GM21737 (cell line): Measurements from ENCODE around the gene SLC2A1.

Experiments used
- ATAC-seq: cut with Tn5 transposase; IDR thresholded peaks from one replicate; pipeline ENCODE4 v1.9.1; 2021; ENCODE audit warnings: mild to moderate bottlenecking, moderate library complexity; ENCODE audit not compliant: unreplicated experiment

SLC2A1 gene

DNA sequence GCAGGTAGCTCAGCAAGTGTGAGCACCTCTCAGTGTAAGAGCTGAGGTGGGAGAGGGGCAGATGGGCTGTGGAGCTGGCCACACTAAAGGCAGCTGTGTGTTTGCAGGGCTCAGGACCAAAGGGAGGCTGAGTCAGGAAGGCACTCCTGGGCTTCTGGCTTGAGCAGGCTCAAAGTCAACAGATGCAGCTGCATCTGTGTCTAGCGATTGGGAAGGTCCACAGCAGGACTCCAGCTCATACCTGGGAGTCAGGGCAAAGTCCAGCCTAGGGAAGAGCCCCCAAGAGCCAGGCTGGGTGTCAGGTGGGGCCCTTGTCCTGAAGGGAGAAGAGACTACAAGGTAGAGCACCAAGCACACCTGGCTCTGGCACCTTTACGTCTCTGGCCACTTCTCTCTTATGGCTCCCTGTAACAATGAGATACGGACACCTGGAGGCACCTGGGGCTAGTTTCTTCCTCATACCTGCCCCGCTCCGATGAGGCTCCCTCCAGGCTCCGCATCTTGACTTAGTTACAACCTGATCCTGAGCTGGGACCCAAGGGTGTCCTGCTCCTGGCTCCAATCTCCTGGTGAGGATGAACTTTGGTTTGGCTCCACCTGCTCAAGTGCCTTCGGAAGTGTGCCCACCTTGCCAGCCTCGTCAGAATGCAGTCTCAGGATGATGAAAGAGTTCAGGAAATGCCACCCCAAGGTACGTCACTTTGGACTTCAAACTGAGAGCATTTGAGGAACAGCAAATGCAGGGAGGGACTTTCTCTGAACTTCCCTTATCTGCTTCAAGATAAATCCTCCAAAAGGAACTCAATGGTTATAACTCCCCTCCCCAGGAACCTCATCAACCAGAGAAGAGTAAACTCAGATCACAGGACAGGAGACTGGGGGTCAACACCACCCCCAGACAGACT is 21.5 kb upstream of the SLC2A1 start:
- ATAC-seq: no peak

DNA sequence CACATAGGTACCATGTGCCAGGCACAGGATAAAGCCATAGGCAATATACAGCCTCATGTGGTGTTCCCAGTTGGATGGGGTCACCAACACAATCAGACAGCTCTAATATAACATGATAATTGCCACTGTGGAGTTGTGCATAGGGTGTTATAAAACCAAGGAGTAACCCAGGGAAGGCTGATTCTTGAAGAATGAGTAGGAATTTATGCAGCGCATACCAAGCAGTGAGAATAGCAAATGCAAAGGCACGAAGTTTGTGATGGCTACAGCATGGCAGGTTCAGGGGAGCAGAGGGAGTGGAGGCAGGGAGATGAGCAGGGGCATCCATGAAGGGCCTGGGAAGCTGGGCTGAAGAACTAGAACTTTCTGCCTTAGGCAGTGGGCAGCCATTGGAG is 20.4 kb upstream of the SLC2A1 start:
- ATAC-seq: no peak

DNA sequence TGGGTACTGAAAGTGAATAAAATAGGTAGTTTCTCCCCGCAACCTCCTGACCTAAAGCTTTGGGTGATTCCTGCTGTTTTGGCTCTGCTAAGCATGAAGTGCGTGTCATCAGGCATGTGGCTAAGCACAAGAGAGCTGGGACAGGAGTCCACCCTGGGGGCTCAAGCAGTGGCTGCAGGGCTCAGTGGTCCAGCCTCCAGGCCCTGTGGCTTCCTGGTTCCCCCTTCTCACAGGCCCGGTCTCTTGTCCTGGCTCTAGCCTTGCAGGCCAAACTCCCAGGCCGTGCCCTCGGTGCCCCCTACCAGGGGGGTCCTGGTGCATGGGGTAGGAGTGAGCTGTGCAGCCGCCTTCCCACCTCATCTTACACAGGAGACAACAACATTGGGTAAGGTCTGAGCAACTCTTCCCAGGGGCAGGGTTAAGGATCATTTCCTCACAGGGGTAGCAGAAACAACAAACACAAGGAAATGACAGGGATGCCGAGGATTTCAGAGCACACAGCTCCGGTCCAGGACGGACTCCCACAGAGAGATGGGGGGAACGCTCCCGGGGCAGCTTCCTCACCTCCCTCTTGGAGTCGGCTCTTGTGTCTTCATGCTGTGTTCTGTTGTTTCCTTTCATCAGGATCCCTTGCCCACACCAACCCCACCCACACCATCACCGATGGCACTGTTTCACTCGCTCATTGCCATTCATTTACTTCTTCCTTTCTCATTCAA is 19.8 kb upstream of the SLC2A1 start:
- ATAC-seq: no peak

DNA sequence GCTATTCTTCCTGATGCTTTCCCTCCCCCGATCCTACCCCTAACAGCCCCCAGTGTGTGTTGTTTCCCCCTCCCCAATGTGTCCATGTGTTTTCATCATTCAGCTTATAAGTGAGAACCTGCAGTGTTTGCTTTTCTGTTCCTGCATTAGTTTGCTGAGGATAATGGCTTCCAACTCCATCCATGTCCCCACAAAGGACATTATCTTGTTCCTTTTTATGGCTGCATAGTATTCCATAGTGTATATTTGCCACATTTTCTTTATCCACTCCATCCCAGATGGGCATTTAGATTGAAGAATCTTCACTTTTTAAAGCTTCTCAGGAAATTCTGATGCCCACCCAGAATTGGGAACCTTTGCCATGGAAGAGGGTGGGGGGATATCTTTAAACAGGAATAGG is 19.0 kb upstream of the SLC2A1 start:
- ATAC-seq: no peak

DNA sequence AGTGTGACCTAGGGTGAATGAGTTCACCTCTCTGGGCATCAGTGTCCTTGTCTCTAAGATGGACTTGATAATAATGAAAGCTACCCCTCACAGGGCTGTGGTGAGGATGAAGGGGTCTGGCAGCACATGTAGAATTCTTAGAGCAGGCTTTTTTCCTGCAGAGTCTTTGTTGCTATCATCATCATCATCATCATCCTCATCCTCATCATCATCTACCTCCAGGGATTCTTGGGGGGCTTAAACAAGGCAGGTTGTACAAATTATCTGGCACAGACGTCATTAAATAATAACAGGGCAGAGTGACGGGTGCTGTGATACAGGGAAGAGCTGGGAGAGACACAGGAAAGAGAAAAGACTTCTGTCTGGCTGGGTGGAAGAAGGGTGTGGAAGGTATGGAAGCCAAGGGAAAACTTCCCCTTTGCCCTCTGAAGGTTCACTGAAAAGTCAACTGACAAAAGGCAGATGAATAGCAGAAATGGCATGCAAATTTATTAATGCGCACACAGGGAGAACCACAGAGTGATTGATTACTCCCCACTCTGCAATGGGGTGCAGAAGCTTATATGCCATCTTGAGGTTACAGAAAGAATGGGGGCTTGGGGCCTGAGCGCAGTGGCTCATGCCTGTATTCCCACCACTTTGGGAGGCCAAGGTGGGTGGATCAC is 17.0 kb upstream of the SLC2A1 start:
- no peak for ATAC-seq

DNA sequence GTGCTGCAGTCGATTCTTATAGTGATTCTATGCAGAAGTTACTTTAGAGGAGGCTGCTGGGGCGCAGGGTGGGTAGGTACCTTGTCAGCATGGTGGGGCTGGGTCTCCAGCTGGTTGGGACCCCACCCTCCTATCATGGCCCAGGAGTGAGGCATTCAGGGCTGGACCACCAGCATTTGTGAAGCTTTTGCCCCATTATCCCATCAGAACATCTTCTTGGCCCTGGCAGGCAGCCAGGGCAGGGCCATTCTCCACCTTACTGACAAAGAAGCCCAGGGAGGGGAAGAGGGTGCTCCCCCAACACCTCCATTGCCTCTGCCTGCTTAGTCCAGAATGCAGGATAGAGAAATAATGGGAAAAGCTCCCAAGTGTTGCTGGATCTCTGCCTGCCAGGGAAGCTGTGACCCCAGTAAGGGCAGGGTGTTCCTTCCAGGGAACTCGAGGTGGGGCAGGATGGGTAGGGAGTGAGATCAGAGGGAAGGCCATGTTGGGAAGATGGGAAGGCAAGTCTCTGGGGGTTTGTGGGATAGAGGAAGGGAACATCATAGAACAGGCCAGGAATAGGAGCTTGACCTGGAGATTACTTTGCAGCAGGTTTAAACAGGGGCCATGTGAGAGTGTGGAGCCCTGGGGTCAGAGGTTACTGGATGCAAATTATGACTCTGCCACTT is 16.2 kb upstream of the SLC2A1 start:
- no peak for ATAC-seq

DNA sequence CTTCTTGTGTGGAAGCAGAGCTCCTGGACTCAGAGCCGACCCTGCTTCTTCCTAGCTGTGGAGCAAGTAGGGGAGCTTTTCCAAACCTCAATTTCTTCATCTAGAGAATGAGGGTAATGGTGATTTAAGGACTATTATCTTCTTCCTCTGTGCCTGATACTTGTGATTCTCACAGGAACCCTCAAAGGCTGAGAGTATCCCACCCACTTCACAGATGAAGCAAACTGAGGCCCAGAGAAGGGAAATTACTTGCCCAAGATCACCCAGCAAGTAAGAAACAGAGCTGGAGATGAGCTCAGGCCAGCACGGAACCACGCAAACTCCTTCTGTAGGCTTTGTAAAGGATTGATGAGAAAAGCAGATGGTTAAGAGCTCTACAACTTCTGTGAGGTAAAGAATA is 15.1 kb upstream of the SLC2A1 start:
- no peak for ATAC-seq

DNA sequence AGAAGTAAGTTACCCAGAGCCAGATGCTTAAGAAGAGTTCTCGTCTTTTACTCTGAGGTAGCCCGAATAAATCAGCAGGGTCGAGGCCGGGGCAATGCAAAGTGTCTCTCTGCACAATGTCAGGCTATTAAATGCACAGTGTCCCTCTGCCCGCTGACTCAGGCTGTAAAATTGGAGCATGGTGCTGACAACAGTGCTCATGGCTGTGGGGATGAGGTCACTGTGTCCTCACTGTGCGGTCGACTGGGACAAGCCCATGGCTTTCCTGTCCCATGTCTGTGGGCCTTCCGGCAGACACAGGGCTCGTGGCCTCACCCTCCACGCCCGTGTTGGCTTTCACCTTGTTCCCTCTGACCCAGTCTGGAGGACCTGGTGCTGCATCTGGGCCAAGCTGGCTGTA is 14.6 kb upstream of the SLC2A1 start:
- no peak for ATAC-seq

DNA sequence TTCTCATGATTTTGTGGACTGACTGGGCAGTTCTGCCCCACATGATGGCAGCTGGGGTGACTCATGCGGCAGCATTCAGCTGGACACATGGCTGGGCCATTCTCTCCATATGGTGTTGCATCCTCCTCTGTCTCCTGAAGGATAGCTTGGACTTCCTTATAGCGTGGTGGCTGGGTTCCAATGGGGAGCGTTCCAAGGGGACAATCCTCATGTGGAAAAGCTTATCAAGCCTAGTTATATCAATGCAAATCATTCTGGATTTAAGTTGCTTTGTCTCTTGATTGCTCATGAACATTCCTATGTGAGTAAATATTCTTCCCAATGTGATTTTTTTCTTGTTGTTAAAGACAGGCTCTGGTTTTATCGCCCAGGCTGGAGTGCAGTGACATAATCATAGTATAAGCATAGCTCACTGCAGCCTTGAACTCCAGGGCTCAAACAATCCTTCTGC is 13.2 kb upstream of the SLC2A1 start:
- no peak for ATAC-seq

DNA sequence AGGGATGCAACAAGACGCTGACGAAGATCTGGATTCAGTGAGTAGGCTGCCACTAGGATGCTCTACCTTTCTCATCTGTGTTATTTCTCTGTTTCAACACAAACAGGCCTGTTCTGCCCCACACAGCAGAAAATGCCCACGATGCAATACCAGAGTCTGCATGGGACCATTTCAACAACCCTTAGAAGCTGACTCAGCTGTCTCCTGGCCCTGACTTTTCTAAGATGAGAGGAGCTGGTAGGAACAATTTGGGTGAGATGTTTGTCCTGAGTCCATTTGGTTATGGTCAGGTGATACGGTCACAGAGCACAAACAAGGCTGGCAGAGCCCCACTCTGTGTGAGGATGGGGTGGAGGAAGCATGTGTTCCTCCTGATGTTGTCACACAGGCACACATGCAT is 11.5 kb upstream of the SLC2A1 start:
- no peak for ATAC-seq

DNA sequence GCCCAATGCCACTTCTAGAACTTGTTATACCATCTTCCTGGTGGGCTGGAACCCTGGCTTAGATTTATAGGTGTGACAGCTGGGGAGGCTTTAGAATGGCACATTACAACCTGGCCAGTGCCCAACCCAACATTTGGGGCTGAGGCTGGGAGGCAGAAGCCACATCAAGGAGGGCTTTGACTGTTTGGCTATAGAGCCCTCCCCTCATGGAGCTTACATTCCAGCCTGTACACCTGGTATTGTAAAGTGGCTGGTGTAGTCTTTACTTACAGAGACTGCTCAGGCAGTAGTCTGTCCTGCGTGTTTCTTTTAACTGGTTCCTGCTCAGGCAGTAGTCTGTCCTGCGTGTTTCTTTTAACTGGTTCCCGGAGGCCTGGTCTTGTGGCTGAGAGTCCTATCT is 10.0 kb upstream of the SLC2A1 start:
- ATAC-seq: no peak

DNA sequence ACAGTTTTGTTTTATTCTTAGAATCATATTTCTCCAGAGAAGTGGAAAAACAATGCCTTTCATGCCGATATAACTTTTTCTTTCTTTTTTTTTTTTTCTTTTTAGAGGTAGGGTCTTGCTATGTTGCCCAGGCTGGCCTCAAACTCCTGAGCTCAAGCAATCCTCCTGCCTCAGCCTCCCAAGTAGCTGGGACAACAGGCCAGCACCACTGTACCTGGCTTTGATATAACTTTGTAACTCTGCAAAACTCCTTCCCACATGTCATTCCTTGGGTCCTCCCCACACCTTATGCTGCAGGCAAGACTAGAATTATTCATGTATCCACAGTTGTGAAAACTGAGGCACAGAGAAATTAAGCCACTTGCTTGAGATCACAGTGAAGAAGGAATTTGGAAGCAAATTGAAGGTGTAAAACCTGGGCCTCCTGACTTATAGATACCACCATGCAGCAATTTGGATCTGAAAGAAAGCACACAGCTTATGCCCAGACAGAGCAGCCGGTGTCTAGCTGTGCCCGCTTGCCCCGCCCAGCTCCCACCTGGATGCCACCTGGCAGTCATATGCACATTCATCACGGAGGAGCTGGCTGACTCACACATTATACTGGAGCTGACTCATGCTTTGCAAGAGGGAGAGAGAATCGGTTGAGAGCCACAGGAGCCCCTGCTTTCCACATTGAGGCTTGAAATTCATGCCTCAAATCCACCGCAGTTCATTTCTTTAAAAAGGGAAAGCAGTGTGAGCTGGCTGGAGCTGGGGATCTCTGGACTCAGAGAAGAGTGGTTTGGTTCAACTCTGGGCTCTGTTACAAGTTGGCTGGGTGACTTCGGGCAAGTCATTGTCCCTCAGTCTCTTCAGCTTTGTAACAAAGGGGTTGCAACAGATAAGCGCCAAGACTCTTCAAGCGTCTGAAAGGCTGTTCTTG is 8.3 kb upstream of the SLC2A1 start:
- ATAC-seq: no peak

DNA sequence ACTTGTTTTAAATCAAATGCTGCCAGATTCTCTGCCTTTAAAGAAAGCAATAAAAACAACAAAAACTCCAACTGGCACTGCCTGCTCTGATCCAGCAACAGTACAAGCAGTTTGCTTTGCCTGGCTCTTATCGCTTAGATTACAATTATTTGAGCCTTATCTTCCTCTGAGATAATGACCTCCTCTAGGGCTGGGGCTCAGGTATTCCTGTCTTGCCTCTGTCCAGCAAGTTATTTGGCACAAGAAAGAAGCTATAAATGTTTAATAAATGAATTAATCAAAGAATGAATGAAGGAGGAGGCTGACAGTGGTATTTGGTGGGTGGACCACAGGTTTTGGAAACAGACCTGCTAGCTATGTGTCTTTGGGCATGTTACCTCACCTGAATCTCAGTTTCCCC is 6.7 kb upstream of the SLC2A1 start:
- no peak for ATAC-seq

DNA sequence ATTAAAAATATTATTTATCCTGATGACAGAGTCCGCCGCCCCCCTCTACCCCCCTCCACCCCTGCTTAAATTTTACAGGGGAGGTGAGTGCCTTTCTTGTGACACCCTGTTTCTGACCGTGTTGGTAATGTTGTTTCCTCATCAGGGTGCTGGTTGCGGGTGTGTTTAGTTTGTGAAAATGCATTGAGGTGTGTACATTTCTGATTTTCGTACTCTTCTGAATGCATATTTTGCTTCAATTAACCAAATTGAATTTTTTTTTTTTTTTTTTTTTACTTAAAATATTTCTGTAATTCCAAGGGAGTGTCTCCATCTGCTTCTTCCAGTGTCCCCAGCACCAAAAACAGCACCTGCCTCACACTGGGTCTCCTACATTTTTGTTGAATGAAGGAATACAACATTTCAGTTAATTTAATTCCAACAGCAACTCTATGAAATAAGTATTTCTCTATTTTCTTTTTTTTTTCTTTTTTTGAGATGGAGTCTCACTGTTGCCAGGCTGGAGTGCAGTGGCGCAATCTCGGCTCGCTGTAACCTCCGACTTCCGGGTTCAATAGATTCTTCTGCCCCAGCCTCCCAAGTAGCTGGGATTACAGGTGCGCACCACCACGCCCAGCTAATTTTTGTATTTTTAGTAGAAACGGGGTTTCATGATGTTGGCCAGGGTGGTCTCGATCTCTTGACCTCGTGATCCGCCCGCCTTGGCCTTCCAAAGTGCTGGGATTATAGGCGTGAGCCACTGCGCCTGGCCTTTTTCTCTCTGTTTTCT is 5.6 kb upstream of the SLC2A1 start:
- ATAC-seq: no peak

DNA sequence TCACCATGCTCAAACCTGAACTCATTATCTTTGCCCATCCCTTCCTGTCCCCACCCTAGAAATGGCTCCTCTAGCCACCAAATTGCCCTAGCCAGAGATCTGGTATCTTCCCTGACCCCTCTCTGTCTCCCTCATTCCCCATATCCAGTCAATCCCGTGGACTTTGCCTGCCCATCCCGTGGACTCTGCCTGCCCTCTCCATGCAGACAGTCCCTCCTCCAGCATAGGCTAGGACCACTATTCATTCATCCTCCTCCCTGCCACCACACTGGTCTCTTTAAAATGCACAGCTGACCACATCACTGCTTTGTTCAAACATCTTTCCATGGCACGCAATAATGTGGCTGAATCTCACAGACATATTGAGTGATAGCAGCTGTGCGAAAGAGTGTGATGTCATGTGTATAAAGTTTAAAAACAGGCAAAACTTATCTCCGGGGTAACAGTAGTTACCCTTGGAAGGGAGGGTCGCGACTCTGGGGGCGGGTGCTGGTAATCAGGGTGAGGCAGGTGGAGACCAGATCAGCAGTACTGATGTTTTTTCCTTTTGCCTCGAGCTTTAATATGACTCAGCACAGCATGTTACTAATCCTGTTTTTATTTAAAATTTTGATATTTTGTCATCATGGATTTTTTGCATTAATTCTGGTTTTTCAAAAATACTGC is 4.8 kb upstream of the SLC2A1 start:
- ATAC-seq: no peak

DNA sequence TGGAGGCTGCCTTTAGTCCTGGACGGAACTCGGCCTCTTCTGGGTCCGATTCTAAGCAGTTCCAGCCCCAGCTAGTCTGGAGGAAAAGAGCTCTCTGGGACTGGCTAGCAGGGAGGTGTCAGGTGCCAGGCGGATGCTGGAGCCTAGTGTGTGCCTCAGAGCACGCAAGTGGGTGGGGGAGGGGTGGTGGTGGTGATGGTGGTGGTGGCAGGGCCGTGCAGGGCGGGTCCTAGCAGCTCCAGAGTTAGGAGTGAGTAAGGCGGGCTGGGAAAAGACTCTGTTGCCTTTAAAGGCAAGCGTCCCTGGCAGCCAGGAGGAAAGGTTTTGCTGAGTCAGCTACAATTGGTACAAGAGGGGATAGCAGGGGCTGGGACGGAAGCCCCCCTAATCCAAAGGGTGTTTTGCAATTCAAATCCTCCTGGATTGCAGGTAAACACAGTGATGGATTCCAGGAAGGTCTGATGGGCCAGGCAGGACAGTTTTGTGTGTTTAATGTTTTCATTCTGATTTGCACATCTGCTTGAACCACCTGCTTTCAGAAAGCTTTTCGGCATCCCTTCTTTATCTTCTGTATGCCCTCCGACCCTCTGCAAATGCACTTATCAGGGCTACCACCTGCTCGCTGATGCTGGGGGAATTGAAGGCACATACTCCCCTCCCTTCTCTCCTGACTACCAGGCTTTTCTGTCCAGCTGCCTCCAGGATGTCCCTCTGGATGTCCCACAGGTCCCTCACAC is 4.1 kb upstream of the SLC2A1 start:
- ATAC-seq: no peak

DNA sequence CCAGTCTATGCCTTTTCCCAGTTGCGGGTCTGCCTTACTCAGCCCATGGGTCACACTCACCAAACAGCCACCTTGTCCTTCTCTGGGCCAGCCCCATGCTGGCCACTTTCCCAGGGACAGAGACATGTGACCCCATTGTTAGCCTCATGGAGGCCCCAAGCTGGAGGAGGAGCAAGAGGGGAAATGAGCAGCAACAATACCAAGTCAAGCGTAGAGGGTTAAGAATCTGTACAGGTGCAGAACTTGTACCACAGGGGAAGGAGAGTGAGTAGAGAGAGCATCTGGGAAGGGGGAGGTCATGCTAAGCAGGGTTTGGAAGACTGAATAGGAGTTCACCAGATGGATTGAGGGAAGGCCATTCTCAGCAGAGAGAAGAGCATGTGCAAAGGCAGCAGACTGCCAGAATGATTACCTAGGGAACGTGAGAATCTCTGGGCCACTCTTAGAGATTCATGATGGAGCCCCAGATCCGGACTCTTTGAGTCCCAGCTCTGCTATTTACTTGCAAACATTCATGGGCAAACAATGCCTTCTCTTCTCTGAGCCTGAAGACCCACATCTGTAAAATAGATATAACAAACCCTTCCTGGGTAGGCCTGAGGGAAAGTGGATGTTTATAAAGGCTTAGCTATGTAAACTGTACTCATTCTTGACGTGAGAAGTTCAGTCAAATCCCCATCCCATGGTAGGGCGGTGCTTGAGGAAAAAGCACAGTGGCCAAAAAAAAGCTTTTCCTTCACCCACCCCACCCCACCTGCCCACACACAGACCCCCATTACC is 2.8 kb upstream of the SLC2A1 start:
- ATAC-seq: no peak
